RWPE2 (cell line): Measurements from ENCODE around the gene ARPC3.
"Not testable (repeated sequence)": the region's sequence is repeated elsewhere in the genome, so short reads cannot be mapped to it uniquely, and the experiment has no call there.

Experiments used
- ATAC-seq: fragments of 200-7000 bp; cut with Tn5 transposase; 3 replicates; pipeline ENCODE4 v1.9.1; 2021; ENCODE audit warnings: low read depth
- DNase-seq: peaks from one replicate; pipeline ENCODE4 v3.0.0-alpha.2; 2020; ENCODE audit warnings: low spot score
- H3K27ac ChIP-seq: fragments of 450-650 bp; 2 replicates; pipeline ENCODE4 v1.5.1; 2017; ENCODE audit warnings: mild to moderate bottlenecking; ENCODE audit not compliant: poor library complexity, severe bottlenecking
- H3K27me3 ChIP-seq: fragments of 250-450 bp; sonication (Bioruptor Pico); 2 replicates; pipeline ENCODE4 v1.5.1; 2021; ENCODE audit warnings: mild to moderate bottlenecking, moderate library complexity; ENCODE audit not compliant: insufficient read depth, poor library complexity, severe bottlenecking
- H3K36me3 ChIP-seq: fragments of 250-450 bp; sonication (Bioruptor Pico); 2 replicates; pipeline ENCODE4 v1.5.1; 2020; ENCODE audit warnings: low read depth, mild to moderate bottlenecking, moderate library complexity
- H3K4me1 ChIP-seq: fragments of 250-450 bp; sonication (Bioruptor Pico); 2 replicates; pipeline ENCODE4 v1.5.1; 2021; ENCODE audit warnings: mild to moderate bottlenecking, moderate library complexity; ENCODE audit not compliant: insufficient read depth, poor library complexity, severe bottlenecking
- H3K4me3 ChIP-seq: fragments of 250-450 bp; sonication (Bioruptor Pico); 2 replicates; pipeline ENCODE4 v1.5.1; 2021; ENCODE audit warnings: mild to moderate bottlenecking, moderate library complexity; ENCODE audit not compliant: severe bottlenecking
- H3K9me3 ChIP-seq: fragments of 250-450 bp; sonication (Bioruptor Pico); 2 replicates; pipeline ENCODE4 v1.5.1; 2021; ENCODE audit warnings: mild to moderate bottlenecking, moderate library complexity; ENCODE audit not compliant: severe bottlenecking
- TF ChIP-seq, protein P1 (sequence below): fragments of 450-650 bp; IDR thresholded peaks from one replicate; pipeline ENCODE4 v1.5.1; 2017; ENCODE audit warnings: mild to moderate bottlenecking, moderate library complexity; ENCODE audit not compliant: poor library complexity, severe bottlenecking

The ARPC3 gene

DNA sequence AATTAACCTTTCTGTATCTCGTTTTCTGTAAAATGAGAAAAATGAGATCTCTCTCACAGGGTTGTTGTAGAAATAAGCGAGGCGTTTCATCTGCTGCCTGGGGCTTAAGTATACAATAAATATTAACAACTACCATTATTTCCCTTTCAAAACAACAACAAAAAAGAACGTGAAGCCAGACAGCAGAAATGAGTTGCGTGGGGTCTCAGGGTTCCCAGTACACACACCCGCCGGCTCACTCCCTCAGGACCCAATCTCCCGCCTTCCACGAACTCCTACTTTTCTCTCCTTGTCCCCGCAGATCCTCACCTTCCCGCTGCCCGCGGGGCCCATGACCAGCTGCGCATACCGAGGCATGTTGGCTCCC lies 17.7 kb upstream of the ARPC3 start:
- peak overlapping the region; percentile 63 for H3K4me3 ChIP-seq
- ATAC-seq (no peak), DNase-seq (no peak)
- H3K4me1 ChIP-seq: peaks cover 4% of the 10 kb centered on the region
- H3K9me3 ChIP-seq: no peaks in the 10 kb centered on the region
- peak overlapping the region; percentile 87 for H3K27ac ChIP-seq
- H3K27me3 ChIP-seq: no peaks in the 10 kb centered on the region
- TF ChIP-seq, protein P1, sequence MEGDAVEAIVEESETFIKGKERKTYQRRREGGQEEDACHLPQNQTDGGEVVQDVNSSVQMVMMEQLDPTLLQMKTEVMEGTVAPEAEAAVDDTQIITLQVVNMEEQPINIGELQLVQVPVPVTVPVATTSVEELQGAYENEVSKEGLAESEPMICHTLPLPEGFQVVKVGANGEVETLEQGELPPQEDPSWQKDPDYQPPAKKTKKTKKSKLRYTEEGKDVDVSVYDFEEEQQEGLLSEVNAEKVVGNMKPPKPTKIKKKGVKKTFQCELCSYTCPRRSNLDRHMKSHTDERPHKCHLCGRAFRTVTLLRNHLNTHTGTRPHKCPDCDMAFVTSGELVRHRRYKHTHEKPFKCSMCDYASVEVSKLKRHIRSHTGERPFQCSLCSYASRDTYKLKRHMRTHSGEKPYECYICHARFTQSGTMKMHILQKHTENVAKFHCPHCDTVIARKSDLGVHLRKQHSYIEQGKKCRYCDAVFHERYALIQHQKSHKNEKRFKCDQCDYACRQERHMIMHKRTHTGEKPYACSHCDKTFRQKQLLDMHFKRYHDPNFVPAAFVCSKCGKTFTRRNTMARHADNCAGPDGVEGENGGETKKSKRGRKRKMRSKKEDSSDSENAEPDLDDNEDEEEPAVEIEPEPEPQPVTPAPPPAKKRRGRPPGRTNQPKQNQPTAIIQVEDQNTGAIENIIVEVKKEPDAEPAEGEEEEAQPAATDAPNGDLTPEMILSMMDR: no peak
- peaks cover 16% of the 10 kb centered on the region for H3K36me3 ChIP-seq

DNA sequence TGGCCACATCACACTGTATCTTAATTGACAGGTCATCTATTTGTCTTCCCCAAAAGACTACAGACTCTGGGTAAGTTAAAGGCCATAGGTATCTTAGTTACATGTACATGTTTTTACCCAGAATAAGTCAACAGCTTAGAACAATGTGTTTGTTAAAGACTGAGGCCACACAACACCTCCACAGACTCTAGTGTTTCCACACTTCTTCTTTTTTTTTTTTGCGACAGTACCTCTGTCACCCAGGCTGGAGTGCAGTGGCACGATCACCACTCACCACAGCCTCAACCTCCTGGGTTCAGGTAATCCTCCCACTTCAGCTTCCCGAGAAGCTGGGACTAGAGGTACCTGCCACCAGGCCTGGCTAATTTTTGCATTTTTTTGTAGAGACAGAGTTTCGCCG lies 16.7 kb upstream of the ARPC3 start:
- no peaks in the 10 kb centered on the region for H3K27me3 ChIP-seq
- no peaks in the 10 kb centered on the region for H3K9me3 ChIP-seq
- H3K36me3 ChIP-seq: peaks cover 23% of the 10 kb centered on the region
- ATAC-seq (no peak), DNase-seq (no peak)
- H3K4me3 ChIP-seq: no peak overlapping the region
- no peak overlapping the region for H3K27ac ChIP-seq
- TF ChIP-seq, protein P1: no peak
- H3K4me1 ChIP-seq: peaks cover 4% of the 10 kb centered on the region

DNA sequence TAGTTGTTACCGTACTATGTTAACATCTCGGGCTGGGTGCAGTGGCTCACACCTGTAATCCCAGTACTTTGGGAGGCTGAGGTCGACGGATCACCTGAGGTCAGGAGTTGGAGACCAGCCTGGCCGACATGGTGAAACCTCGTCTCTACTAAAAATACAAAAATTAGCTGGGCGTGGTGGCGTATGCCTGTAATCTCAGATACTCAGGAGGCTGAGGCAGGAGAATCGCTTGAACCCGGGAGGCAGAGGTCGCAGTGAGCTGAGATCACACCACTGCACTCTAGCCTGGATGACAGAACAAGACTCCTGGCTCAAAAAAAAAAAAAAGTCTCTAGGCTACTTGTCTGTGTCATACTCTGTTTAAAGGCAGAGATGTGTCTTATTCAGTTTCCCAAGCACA lies 15.6 kb upstream of the ARPC3 start:
- not testable (repeated sequence) for H3K4me1 ChIP-seq, ATAC-seq, H3K27ac ChIP-seq, H3K9me3 ChIP-seq, H3K27me3 ChIP-seq, H3K4me3 ChIP-seq, DNase-seq
- peaks cover 21% of the 10 kb centered on the region for H3K36me3 ChIP-seq

DNA sequence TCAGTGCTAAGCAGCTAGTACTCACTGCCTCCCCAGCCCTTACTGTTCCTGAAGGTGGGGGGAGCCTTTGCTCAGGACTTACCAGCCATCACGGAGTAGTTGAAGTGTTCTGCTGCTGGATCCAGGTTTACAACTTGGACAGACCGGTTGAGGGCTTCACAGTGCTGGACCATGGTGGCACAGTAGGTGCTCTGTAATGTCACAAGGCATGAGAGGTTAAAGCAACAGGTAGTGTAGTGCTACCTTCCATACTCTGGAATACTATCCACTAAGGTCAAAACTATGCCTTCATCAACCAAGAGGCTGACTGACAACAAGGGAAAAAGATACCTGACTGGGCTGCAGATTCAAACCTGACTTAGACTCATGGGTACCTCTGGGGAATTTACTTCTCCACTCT lies 14.9 kb upstream of the ARPC3 start:
- H3K4me1 ChIP-seq: peaks cover 4% of the 10 kb centered on the region
- DNase-seq: no peak
- H3K36me3 ChIP-seq: peaks cover 27% of the 10 kb centered on the region
- H3K9me3 ChIP-seq: no peaks in the 10 kb centered on the region
- H3K27ac ChIP-seq: no peak overlapping the region
- TF ChIP-seq, protein P1: no peak
- no peaks in the 10 kb centered on the region for H3K27me3 ChIP-seq
- ATAC-seq: no peak
- H3K4me3 ChIP-seq: no peak overlapping the region

DNA sequence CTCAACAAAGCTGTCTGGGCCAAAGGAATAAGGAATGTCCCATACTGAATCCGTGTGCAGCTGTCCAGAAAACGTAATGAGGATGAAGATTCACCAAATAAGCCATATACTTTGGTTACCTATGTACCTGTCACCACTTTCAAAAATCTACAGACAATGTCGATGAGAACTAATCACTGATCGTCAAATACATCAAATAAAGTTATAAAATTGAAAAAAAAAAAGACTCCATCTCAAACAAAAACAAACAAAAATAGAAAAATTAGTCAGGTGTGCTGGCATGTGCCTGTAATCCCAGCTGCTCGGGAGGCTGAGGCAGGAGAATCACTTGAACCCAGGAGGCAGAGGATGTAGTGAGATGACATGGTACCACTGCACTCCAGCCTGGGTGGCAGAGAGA lies 11.1 kb upstream of the ARPC3 start:
- ATAC-seq, H3K9me3 ChIP-seq, H3K4me1 ChIP-seq, H3K4me3 ChIP-seq, H3K27me3 ChIP-seq, H3K27ac ChIP-seq, DNase-seq: not testable (repeated sequence)
- H3K36me3 ChIP-seq: peaks cover 57% of the 10 kb centered on the region

DNA sequence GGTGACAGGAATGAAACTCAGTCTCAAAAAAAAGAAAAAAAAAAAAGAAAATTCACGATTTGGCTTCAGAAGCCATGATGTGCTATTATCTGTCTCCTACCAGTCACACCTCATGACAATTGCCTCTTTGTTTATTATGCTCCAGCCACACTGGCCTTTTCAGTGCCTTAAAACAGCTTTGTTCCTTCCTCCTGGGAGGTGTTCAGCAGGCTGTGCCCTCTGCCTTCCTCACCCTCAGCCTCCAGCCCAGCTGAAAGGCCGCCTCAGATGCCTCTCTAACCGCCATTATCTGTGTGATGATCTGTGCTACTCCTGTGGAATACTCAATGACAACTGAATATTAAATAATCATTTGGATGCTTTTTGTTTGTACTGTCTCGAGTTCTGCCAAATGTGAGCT lies 8.6 kb upstream of the ARPC3 start:
- H3K4me1 ChIP-seq: no peaks in the 10 kb centered on the region
- H3K9me3 ChIP-seq: no peaks in the 10 kb centered on the region
- no peak overlapping the region for H3K4me3 ChIP-seq
- peaks cover 62% of the 10 kb centered on the region for H3K36me3 ChIP-seq
- TF ChIP-seq, protein P1: no peak
- H3K27ac ChIP-seq: no peak overlapping the region
- ATAC-seq (no peak), DNase-seq (no peak)
- no peaks in the 10 kb centered on the region for H3K27me3 ChIP-seq
